ENCODE results near the gene CYP2J2. TPM values are rescaled to one million over a fixed set of nuclear protein-coding genes. Genes with fewer than 3 reads are reported as not detected.
"Not testable (repeated sequence)": the region's sequence is repeated elsewhere in the genome, so short reads cannot be mapped to it uniquely, and the experiment has no call there.

Gene CYP2J2
- total RNA-seq, 1 experiment from 2014 or later = 1.6 TPM

- Histone ChIP-seq H3K9me3 (ENCODE audit: insufficient read depth, low read depth) (no peaks in the 10 kb centered on the region; the same call in 1 of the 2 replicates), H3F3A (ENCODE audit: insufficient read depth, low read depth) (no peaks in the 10 kb centered on the region; the same call in 1 of the 2 replicates), H3K79me2 (ENCODE audit: low read depth) (no peaks in the 10 kb centered on the region), H3K36me3 (ENCODE audit: low read depth) (no peaks in the 10 kb centered on the region), H3K27ac (no peak overlapping the region), H2AFZ (no peak overlapping the region), H3K4me1 (replicated peaks; ENCODE audit: insufficient read depth) (peaks cover 11% of the 10 kb centered on the region; the same call in 1 of the 2 replicates), H3K4me2 (no peak overlapping the region), H3K4me3 (no peak overlapping the region), H4K20me1 (ENCODE audit: insufficient read depth) (no peaks in the 10 kb centered on the region), H3K9me2 (ENCODE audit: insufficient read depth) (no peaks in the 10 kb centered on the region), H3K27me3 (ENCODE audit: insufficient read depth, low read depth) (no peaks in the 10 kb centered on the region)
- no TSS peak for BruUV-seq (replicated peaks)
- CTCF ChIA-PET = interaction anchor here (1.7 kb wide), 1 partner anchor 30 kb away, joined by 3 read pairs; no protein-coding TSS in a partner anchor
- intact Hi-C loops (cut with micrococcal nuclease; ENCODE audit: unreplicated experiment) = no loop called here
- TF ChIP-seq CTCF (conservative IDR thresholded peaks at IDR 0.05) = no peak
- no peak for TF ChIP-seq EZH2 (IDR thresholded peaks at IDR 0.05; ENCODE audit: low read depth)
- no peak for DNase-seq
- POLR2A ChIA-PET (ENCODE audit: unreplicated experiment) = no interaction called here
Observed at GRCh38 chr1:59917785-59918180, 8.8 kb downstream of the CYP2J2 start.

GRCh38 chr1:59917026-59917784, 9.4 kb downstream of the CYP2J2 start:
- ChIA-PET CTCF (interaction anchor here (1.7 kb wide), 1 partner anchor 30 kb away, joined by 3 read pairs; no protein-coding TSS in a partner anchor), POLR2A (ENCODE audit: unreplicated experiment) (no interaction called here)
- H3K9me3 ChIP-seq (ENCODE audit: insufficient read depth, low read depth) = no peaks in the 10 kb centered on the region; the same call in 1 of the 2 replicates
- no peaks in the 10 kb centered on the region for H3K27me3 ChIP-seq (ENCODE audit: insufficient read depth, low read depth)
- H3K79me2 ChIP-seq (ENCODE audit: low read depth) = no peaks in the 10 kb centered on the region
- H3K4me3 ChIP-seq = no peak overlapping the region
- no peaks in the 10 kb centered on the region; the same call in 1 of the 2 replicates for H3F3A ChIP-seq (ENCODE audit: insufficient read depth, low read depth)
- no peaks in the 10 kb centered on the region for H4K20me1 ChIP-seq (ENCODE audit: insufficient read depth)
- intact Hi-C loops (cut with micrococcal nuclease; ENCODE audit: unreplicated experiment) = no loop called here
- H3K4me2 ChIP-seq = no peak overlapping the region
- H3K27ac ChIP-seq = no peak overlapping the region
- TF ChIP-seq CTCF (conservative IDR thresholded peaks at IDR 0.05) (no peak), EZH2 (IDR thresholded peaks at IDR 0.05; ENCODE audit: low read depth) (no peak)
- H2AFZ ChIP-seq = no peak overlapping the region
- no peaks in the 10 kb centered on the region for H3K36me3 ChIP-seq (ENCODE audit: low read depth)
- peaks cover 11% of the 10 kb centered on the region; the same call in 1 of the 2 replicates for H3K4me1 ChIP-seq (replicated peaks; ENCODE audit: insufficient read depth)
- H3K9me2 ChIP-seq (ENCODE audit: insufficient read depth) = no peaks in the 10 kb centered on the region
- BruUV-seq (replicated peaks) = no TSS peak
- DNase-seq = no peak

- Histone ChIP-seq H2AFZ (no peak overlapping the region), H3K27ac (no peak overlapping the region), H3K4me1 (replicated peaks; ENCODE audit: insufficient read depth) (peaks cover 5% of the 10 kb centered on the region; the same call in 1 of the 2 replicates), H3K9me2 (ENCODE audit: insufficient read depth) (no peaks in the 10 kb centered on the region), H4K20me1 (ENCODE audit: insufficient read depth) (no peaks in the 10 kb centered on the region), H3F3A (ENCODE audit: insufficient read depth, low read depth) (no peaks in the 10 kb centered on the region), H3K36me3 (ENCODE audit: low read depth) (no peaks in the 10 kb centered on the region), H3K27me3 (ENCODE audit: insufficient read depth, low read depth) (no peaks in the 10 kb centered on the region), H3K4me2 (no peak overlapping the region), H3K9me3 (ENCODE audit: insufficient read depth, low read depth) (no peaks in the 10 kb centered on the region), H3K4me3 (no peak overlapping the region), H3K79me2 (ENCODE audit: low read depth) (no peaks in the 10 kb centered on the region)
- DNase-seq = no peak
- intact Hi-C loops (cut with micrococcal nuclease; ENCODE audit: unreplicated experiment) = no loop called here
- no TSS peak for BruUV-seq (replicated peaks)
- TF ChIP-seq CTCF (conservative IDR thresholded peaks at IDR 0.05) (no peak), EZH2 (IDR thresholded peaks at IDR 0.05; ENCODE audit: low read depth) (no peak)
- CTCF ChIA-PET = no interaction called here
- POLR2A ChIA-PET (ENCODE audit: unreplicated experiment) = no interaction called here
Observed at GRCh38 chr1:59915516-59915915, 11.1 kb downstream of the CYP2J2 start.

GRCh38 chr1:59914791-59915286, 11.7 kb downstream of the CYP2J2 start:
- H2AFZ ChIP-seq; H3K36me3 ChIP-seq (ENCODE audit: low read depth); H3K27me3 ChIP-seq (ENCODE audit: insufficient read depth, low read depth); intact Hi-C loops (cut with micrococcal nuclease; ENCODE audit: unreplicated experiment); H3K4me3 ChIP-seq; H3K9me2 ChIP-seq (ENCODE audit: insufficient read depth); BruUV-seq (replicated peaks); POLR2A ChIA-PET (ENCODE audit: unreplicated experiment); DNase-seq; H3K27ac ChIP-seq; H3F3A ChIP-seq (ENCODE audit: insufficient read depth, low read depth); H4K20me1 ChIP-seq (ENCODE audit: insufficient read depth); H3K9me3 ChIP-seq (ENCODE audit: insufficient read depth, low read depth); CTCF ChIA-PET; H3K4me2 ChIP-seq; H3K79me2 ChIP-seq (ENCODE audit: low read depth); H3K4me1 ChIP-seq (replicated peaks; ENCODE audit: insufficient read depth): not testable (repeated sequence)
